GM12801 (cell line): Measurements from ENCODE around the gene CAMKMT.

ENCODE experiments used
- TF ChIP-seq, protein P1 (sequence below): IDR thresholded peaks from one replicate; pipeline ENCODE4 v1.5.1; 2011; ENCODE audit warnings: control low read depth; ENCODE audit not compliant: insufficient read length; ENCODE audit errors: extremely low read depth

Gene CAMKMT

GRCh38 chr2:44459739-44460138 is 98.0 kb downstream of the CAMKMT start:
- TF ChIP-seq, protein P1, sequence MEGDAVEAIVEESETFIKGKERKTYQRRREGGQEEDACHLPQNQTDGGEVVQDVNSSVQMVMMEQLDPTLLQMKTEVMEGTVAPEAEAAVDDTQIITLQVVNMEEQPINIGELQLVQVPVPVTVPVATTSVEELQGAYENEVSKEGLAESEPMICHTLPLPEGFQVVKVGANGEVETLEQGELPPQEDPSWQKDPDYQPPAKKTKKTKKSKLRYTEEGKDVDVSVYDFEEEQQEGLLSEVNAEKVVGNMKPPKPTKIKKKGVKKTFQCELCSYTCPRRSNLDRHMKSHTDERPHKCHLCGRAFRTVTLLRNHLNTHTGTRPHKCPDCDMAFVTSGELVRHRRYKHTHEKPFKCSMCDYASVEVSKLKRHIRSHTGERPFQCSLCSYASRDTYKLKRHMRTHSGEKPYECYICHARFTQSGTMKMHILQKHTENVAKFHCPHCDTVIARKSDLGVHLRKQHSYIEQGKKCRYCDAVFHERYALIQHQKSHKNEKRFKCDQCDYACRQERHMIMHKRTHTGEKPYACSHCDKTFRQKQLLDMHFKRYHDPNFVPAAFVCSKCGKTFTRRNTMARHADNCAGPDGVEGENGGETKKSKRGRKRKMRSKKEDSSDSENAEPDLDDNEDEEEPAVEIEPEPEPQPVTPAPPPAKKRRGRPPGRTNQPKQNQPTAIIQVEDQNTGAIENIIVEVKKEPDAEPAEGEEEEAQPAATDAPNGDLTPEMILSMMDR = no peak

DNA sequence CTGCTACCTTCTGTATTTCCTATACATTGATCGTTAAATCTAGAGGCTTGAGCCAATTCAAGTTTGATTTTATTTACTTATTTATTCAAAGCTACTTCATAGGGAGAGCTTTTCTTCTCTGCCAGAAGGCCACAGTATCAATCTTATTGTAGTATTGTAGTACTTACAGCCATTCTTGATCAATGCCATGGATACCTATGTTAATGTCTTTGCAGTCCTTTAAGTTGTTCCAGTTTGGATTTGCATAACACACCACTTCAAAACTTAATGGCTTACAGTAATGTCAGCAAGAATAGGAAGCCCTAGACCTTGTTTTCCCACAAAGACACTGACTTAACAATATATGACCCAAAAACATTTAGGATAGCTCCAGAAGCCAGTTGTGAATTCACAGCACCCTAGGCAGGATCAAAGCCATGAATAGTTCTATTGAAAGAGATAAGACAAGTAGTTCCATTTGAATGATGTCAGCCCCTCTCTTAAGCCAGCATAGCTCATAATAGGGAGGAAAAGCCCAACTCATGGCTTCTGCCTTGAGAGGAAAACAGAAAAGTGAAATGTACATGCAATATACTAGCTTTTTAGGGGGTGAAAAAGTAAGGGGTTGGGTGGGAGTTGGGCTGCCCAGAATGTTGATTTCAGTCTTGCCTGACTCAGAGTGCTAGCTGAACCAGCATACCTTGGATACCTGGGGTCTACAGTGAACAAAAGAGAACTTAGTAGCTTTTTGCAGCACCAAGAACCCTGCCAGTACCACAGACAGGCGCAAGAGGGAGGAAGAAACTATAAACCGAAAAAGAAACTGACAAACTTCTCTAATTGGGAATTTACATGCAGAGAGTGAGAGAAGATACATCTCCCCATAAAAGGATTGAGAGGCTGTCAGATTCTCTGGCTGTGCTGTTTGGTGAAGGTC is 101.4 kb downstream of the CAMKMT start:
- TF ChIP-seq, protein P1 = no peak

- TF ChIP-seq, protein P1 = no peak
These were observed 102.7 kb downstream of the CAMKMT start for GRCh38 chr2:44464437-44464836.

DNA sequence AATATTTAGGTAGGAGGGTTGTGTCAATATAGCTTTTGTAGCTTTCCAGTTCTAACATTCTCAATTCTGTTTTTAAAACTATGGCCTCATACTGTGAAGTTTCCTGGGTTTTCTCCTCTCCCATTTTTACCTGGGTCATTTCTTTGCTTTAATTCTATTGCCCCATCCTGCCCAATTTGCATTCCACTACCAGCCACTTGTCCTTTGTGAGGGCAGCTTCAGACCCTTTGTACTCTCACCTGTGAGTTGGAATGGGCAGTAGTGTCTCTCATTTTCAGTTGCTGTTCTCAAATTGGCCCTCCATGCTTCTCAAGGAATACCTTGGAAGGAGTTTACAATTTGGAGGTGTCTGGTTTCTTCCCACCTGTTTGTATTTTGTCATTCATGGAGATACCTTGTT is 108.4 kb downstream of the CAMKMT start:
- TF ChIP-seq, protein P1 = no peak

- TF ChIP-seq, protein P1 = no peak
These were observed 116.1 kb downstream of the CAMKMT start for GRCh38 chr2:44477657-44478414.

- TF ChIP-seq, protein P1 = peak; percentile 98
These were observed 117.6 kb downstream of the CAMKMT start for GRCh38 chr2:44479127-44479887.

- TF ChIP-seq, protein P1 = no peak
These were observed 118.3 kb downstream of the CAMKMT start for GRCh38 chr2:44480068-44480467.
